AG04449 (cell line): ENCODE measurements around the gene RAB25.

Experiments used
- CTCF ChIA-PET: fragments of 350-600 bp; formaldehyde crosslinking; extraction: SDS; loops from one replicate; lab custom pipeline; 2021; ENCODE audit warnings: antibody characterized with exemption; lab: Yijun Ruan, JAX
- POLR2A ChIA-PET: fragments of 400-600, 350-600 bp; formaldehyde crosslinking; extraction: SDS; loops from one replicate; lab custom pipeline; 2020; ENCODE audit warnings: antibody characterized with exemption, inconsistent platforms; lab: Yijun Ruan, JAX
- DNase-seq: peaks from one replicate; pipeline ENCODE4 v3.0.0-alpha.2; 2010; ENCODE audit warnings: low read depth, low spot score
- H3K4me3 ChIP-seq: 2 replicates; pipeline ENCODE4 v1.5.1; 2011; ENCODE audit warnings: low read depth, mild to moderate bottlenecking, control low read depth, low read length
- TF ChIP-seq, protein P1 (sequence below): IDR thresholded peaks from one replicate; pipeline ENCODE4 v1.5.1; 2011; ENCODE audit warnings: mild to moderate bottlenecking, moderate library complexity, low read length, control low read depth, inconsistent platforms; ENCODE audit not compliant: insufficient read depth; ENCODE audit errors: missing control alignments

RAB25 gene

DNA sequence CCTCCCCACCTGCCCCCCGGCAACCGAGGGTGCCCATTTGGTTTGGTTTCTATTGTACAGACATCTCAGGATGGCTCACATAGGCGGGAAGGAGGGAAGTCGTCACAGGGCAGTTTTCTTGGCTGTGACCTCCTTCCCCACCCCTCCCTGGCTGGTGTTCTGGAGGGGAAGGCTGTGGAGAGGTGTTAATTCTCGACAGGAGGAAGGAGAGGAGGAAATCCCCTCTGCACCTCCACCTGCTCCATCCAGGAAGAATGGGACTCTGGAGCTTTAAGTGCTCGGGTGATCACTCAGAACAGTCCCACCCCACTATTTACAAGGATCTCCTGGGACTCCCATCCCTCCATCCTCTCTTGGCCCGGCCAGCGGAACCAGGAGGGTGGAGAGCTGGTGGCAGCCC, 13.7 kb downstream of the RAB25 start:
- ChIA-PET POLR2A (no interaction called here), CTCF (interaction anchor here (0.8 to 4.3 kb wide), 6 partner anchors 8 to 136 kb away, joined by 4 to 24 read pairs (median 8); partner anchors contain the start of gene LAMTOR2)
- TF ChIP-seq, protein P1, sequence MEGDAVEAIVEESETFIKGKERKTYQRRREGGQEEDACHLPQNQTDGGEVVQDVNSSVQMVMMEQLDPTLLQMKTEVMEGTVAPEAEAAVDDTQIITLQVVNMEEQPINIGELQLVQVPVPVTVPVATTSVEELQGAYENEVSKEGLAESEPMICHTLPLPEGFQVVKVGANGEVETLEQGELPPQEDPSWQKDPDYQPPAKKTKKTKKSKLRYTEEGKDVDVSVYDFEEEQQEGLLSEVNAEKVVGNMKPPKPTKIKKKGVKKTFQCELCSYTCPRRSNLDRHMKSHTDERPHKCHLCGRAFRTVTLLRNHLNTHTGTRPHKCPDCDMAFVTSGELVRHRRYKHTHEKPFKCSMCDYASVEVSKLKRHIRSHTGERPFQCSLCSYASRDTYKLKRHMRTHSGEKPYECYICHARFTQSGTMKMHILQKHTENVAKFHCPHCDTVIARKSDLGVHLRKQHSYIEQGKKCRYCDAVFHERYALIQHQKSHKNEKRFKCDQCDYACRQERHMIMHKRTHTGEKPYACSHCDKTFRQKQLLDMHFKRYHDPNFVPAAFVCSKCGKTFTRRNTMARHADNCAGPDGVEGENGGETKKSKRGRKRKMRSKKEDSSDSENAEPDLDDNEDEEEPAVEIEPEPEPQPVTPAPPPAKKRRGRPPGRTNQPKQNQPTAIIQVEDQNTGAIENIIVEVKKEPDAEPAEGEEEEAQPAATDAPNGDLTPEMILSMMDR: no peak
- no peak overlapping the region for H3K4me3 ChIP-seq
- DNase-seq: no peak

DNA sequence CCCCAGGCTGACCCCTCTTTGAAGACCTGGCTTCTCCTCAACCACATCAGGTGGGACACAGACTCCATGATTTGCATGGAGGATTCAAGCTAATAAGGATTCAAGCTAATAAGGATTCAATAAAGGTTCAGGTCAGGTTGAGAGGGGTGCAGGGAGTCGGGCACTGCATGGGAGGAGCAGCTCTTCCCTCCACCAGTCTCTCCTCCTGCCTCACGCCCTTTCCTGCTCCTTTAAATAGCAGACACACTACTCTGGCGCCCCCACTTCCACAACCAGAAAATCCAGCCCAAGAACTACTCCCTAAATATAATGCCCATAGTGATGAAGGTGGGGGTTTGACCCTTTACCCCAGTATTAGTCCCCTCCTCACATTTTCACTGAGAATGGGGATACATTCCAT, 14.2 kb downstream of the RAB25 start:
- DNase-seq: no peak
- ChIA-PET CTCF (interaction anchor here (0.8 to 4.3 kb wide), 6 partner anchors 9 to 137 kb away, joined by 4 to 24 read pairs (median 8); partner anchors contain the start of gene LAMTOR2), POLR2A (no interaction called here)
- no peak overlapping the region for H3K4me3 ChIP-seq
- TF ChIP-seq, protein P1: no peak

GRCh38 chr1:156075775-156076204, 14.8 kb downstream of the RAB25 start:
- ChIA-PET POLR2A (no interaction called here), CTCF (interaction anchor here (1.8 to 4.3 kb wide), 3 partner anchors 9 to 21 kb away, joined by 11 to 24 read pairs (median 20); no protein-coding TSS in a partner anchor)
- no peak for DNase-seq
- no peak overlapping the region for H3K4me3 ChIP-seq
- TF ChIP-seq, protein P1: no peak

- POLR2A ChIA-PET: no interaction called here
- TF ChIP-seq, protein P1: no peak
- CTCF ChIA-PET: interaction anchor here (2.9 to 4.3 kb wide), 2 partner anchors 10 to 20 kb away, joined by 20 to 24 read pairs; no protein-coding TSS in a partner anchor
- no peak for DNase-seq
- H3K4me3 ChIP-seq: no peak overlapping the region
Measured at GRCh38 chr1:156076609-156077429, 15.9 kb downstream of the RAB25 start.

DNA sequence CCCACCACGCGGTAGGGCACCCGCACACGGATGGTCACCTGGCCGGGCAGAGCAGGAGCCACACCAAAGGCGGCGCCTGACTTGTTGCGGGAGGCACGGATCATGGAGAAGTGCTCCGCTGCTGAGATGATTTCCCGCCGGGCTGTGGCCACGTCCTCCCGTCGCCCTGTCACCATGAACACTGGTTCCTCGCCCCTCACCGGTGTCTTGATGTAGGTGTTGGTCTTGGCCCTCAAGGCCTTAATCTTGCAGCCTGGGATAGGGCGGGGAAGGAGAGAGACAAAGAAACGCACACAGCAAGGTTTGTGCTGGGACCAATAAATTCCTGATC, 16.4 kb downstream of the RAB25 start:
- CTCF ChIA-PET: interaction anchor here (3.4 kb wide), 1 partner anchor 10 kb away, joined by 17 read pairs; no protein-coding TSS in a partner anchor
- POLR2A ChIA-PET: no interaction called here
- DNase-seq: no peak
- TF ChIP-seq, protein P1: no peak
- H3K4me3 ChIP-seq: no peak overlapping the region

- DNase-seq: no peak
- ChIA-PET CTCF (interaction anchor here (0.9 to 3.4 kb wide), 6 partner anchors 11 to 50 kb away, joined by 3 to 17 read pairs (median 4); no protein-coding TSS in a partner anchor), POLR2A (no interaction called here)
- peak overlapping the region; percentile 20; the same call in 1 of the 2 replicates for H3K4me3 ChIP-seq
- TF ChIP-seq, protein P1: no peak
Measured at GRCh38 chr1:156078728-156079127, 17.8 kb downstream of the RAB25 start.
